Measurements from ENCODE around the gene SLC44A1.

GRCh38 chr9:105346273-105346672 is 101.8 kb downstream of the SLC44A1 start:
- no peak for TF ChIP-seq MAX (IDR thresholded peaks at IDR 0.05)
- TF ChIP-seq HOXB5 (CRISPR knock-in tag; IDR thresholded peaks at IDR 0.05): no peak
- TF ChIP-seq PHF8 (IDR thresholded peaks at IDR 0.05; ENCODE audit: borderline replicate concordance, low read depth): no peak
- no peak for TF ChIP-seq TFCP2L1 (CRISPR knock-in tag; IDR thresholded peaks at IDR 0.05)
- no peak for TF ChIP-seq CTCF (IDR thresholded peaks at IDR 0.05)
- TF ChIP-seq HEYL (CRISPR knock-in tag; IDR thresholded peaks at IDR 0.05): no peak
